Esophagus squamous epithelium (tissue), 5 donors: ENCODE measurements around the gene VAPB. TPM values are rescaled to one million over a fixed set of nuclear protein-coding genes. Genes with fewer than 3 reads are reported as not detected.
"Not testable (repeated sequence)": the region's sequence is repeated elsewhere in the genome, so short reads cannot be mapped to it uniquely, and the experiment has no call there.

Source experiments
- DNase-seq: peaks from one replicate; lab custom pipeline; 2025; lab: John Stamatoyannopoulos, UW
- H3K27ac ChIP-seq, 4 donors: fragments of 200-600 bp; sonication (generic); one replicate each; pipeline ENCODE4 v1.5.1; 2016 to 2019; ENCODE audit warnings: mild to moderate bottlenecking in 1 of 4
- H3K27me3 ChIP-seq, 4 donors: fragments of 200-600 bp; sonication (generic); 1 replicate in 3 of 4; 2 replicates in 1 of 4; pipeline versions ENCODE4 v1.5.1 to v1.6.0; 2017 to 2021; ENCODE audit warnings: antibody characterized with exemption in 1 of 4
- H3K36me3 ChIP-seq, 3 donors: fragments of 200-600 bp; sonication (generic); one replicate each; pipeline ENCODE4 v1.5.1; 2016 to 2019
- H3K4me1 ChIP-seq, 3 donors: fragments of 200-600 bp; sonication (generic); one replicate each; pipeline ENCODE4 v1.5.1; 2017 to 2019
- H3K4me3 ChIP-seq, 4 donors: fragments of 200-600 bp; sonication (generic); 1 replicate in 3 of 4; 2 replicates in 1 of 4; pipeline ENCODE4 v1.5.1; 2016 to 2019; ENCODE audit warnings: mild to moderate bottlenecking in 2 of 4, moderate library complexity in 1 of 4
- H3K9me3 ChIP-seq, 3 donors: fragments of 200-600 bp; sonication (generic); one replicate each; pipeline ENCODE4 v1.5.1; 2016 to 2019
- POLR2A ChIP-seq, 4 donors: fragments of 450-650 bp; IDR thresholded peaks; one replicate each; pipeline ENCODE4 v1.6.1; 2017; ENCODE audit warnings: antibody characterized with exemption in 4 of 4, mild to moderate bottlenecking in 4 of 4, moderate library complexity in 3 of 4
- WGBS, 2 donors: methylation state at CpG; one replicate each; pipeline ENCODE4 v1.1.5; 2018; 5-methylcytosine and 5-hydroxymethylcytosine counted together
- intact Hi-C: fragments of 100-400 bp; cut with DNase I; formaldehyde crosslinking; loops from one replicate; pipeline ENCODE4 v1.15.0; 2022
- total RNA-seq, 4 donors: library from RNA; depleted of rRNA; stranded (reverse); fragments of >200 nt; gene quantifications; one replicate each; pipeline ENCODE4 v1.1.0, GENCODE V29; 2016
- TF ChIP-seq, protein P1 (sequence below), 6 experiments: fragments of 450-650 bp in 4 of 6; fragments of 200-600 bp in 2 of 6; sonication (generic) in 2 of 6; IDR thresholded peaks; one replicate each; pipeline ENCODE4 v1.5.1; 2016 to 2019; ENCODE audit warnings: antibody characterized with exemption in 6 of 6, mild to moderate bottlenecking in 4 of 6, moderate library complexity in 4 of 6
- donor health status: DM: yes; HTN: yes; CAD: no.

The VAPB gene
- total RNA-seq, 4 donors from 2014 or later: 11.5 to 21.2 (median 16.6) TPM

DNA sequence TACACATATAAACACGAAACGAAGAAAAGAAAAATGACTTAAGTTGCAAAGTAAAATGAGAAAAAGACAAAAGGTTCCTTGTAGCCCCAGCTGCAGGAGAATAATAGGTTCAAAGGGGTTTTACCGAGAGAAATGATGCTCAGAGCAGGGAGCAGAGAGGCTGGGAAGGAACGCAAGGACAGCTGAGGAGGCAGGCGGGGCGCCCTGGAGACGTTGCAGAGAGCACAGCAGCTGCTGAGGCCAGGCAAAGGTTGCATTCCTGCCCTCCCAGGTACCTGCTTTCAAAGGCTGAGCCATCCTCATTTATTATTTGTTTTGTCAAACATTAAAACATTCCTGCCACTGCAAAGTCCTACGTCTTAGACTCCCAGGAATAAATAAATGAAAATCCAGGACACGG lies 16.2 kb upstream of the VAPB start:
- DNase-seq: no peak
- no peak for TF ChIP-seq POLR2A (IDR thresholded peaks at IDR 0.05)
- TF ChIP-seq, protein P1, sequence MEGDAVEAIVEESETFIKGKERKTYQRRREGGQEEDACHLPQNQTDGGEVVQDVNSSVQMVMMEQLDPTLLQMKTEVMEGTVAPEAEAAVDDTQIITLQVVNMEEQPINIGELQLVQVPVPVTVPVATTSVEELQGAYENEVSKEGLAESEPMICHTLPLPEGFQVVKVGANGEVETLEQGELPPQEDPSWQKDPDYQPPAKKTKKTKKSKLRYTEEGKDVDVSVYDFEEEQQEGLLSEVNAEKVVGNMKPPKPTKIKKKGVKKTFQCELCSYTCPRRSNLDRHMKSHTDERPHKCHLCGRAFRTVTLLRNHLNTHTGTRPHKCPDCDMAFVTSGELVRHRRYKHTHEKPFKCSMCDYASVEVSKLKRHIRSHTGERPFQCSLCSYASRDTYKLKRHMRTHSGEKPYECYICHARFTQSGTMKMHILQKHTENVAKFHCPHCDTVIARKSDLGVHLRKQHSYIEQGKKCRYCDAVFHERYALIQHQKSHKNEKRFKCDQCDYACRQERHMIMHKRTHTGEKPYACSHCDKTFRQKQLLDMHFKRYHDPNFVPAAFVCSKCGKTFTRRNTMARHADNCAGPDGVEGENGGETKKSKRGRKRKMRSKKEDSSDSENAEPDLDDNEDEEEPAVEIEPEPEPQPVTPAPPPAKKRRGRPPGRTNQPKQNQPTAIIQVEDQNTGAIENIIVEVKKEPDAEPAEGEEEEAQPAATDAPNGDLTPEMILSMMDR (IDR thresholded peaks at IDR 0.05): no peak
- Histone ChIP-seq H3K4me1 (no peaks in the 10 kb centered on the region), H3K36me3 (peaks cover 0 to 15% (median 0%) of the 10 kb centered on the region in 3 donors), H3K4me3 (no peak overlapping the region), H3K27me3 (peaks cover 0 to 5% (median 0%) of the 10 kb centered on the region in 4 donors), H3K9me3 (no peaks in the 10 kb centered on the region), H3K27ac (no peak overlapping the region)
- intact Hi-C loops: no loop called here
- 42 to 51% methylated on average over 9 of the region's 9 CpGs for WGBS, 2 donors

DNA sequence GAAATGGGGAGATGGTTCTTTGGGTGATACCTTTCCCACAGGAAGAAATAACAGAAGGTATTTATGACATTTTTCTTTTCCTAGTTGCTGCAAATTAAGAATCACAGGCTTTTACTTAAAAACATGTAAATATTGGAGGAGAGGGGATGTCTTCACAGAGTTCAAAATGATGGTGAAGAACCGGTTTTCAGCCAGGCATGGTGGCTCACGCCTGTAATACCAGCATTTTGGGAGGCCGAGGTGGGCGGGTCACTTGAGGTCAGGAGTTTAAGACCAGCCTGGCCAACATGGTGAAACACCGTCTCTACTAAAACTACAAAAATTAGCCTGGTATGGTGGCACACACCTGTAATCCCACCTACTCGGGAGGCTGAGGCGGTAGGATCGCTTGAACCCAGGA lies 15.7 kb upstream of the VAPB start:
- peaks cover 0 to 10% (median 0%) of the 10 kb centered on the region in 3 donors for H3K36me3 ChIP-seq
- intact Hi-C loops, H3K4me1 ChIP-seq, H3K4me3 ChIP-seq, DNase-seq, H3K27me3 ChIP-seq, H3K9me3 ChIP-seq, H3K27ac ChIP-seq: not testable (repeated sequence)
- WGBS, 2 donors: 84 to 90% methylated on average over 4 to 8 of the region's 8 CpGs

DNA sequence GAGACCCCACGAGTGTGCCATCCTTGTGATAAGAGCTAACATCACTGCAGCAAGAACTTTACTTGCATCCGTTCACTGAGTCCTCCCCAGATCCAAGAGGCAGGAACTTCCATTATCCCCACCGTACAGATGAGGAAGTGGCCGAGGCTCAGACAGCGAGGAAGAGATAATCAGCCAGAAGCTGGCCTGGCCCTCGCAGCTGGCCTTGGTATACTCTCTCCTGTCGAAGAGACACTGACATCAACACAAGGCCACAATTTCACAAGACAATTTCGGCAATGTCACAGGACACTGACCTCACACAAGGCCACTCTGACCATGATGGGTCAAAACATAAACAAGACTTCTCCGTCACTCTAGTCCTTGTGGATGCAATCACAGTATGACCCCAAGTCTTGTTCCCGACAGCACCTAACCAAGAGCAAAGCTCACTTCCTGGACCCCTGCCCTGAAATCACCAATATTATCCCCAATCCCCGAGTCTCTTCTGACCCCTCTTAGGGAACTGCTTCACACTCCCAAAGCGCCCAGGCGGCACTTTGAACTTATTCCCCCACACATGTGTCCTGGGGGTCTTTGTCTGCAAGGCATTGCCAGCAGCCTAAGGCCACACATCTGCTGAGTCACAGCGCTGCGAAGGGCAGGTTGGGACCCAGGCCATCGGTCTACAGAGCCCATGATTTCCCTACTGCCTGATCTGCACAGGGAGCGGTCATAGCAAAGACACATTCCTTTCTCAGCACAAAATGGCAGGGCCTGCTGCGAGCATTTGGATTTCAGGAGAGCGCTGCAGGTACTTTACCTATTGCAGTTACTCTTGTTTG lies 14.8 kb upstream of the VAPB start:
- Histone ChIP-seq H3K4me1 (no peaks in the 10 kb centered on the region), H3K27ac (no peak overlapping the region), H3K36me3 (peaks cover 0 to 1% (median 0%) of the 10 kb centered on the region in 3 donors), H3K9me3 (no peaks in the 10 kb centered on the region), H3K4me3 (no peak overlapping the region), H3K27me3 (peaks cover 0 to 5% (median 0%) of the 10 kb centered on the region in 4 donors)
- WGBS, 2 donors: 69 to 73% methylated on average over 15 to 18 of the region's 19 CpGs
- DNase-seq: no peak
- intact Hi-C loops: no loop called here
- TF ChIP-seq, protein P1 (IDR thresholded peaks at IDR 0.05): no peak
- TF ChIP-seq POLR2A (IDR thresholded peaks at IDR 0.05): no peak

DNA sequence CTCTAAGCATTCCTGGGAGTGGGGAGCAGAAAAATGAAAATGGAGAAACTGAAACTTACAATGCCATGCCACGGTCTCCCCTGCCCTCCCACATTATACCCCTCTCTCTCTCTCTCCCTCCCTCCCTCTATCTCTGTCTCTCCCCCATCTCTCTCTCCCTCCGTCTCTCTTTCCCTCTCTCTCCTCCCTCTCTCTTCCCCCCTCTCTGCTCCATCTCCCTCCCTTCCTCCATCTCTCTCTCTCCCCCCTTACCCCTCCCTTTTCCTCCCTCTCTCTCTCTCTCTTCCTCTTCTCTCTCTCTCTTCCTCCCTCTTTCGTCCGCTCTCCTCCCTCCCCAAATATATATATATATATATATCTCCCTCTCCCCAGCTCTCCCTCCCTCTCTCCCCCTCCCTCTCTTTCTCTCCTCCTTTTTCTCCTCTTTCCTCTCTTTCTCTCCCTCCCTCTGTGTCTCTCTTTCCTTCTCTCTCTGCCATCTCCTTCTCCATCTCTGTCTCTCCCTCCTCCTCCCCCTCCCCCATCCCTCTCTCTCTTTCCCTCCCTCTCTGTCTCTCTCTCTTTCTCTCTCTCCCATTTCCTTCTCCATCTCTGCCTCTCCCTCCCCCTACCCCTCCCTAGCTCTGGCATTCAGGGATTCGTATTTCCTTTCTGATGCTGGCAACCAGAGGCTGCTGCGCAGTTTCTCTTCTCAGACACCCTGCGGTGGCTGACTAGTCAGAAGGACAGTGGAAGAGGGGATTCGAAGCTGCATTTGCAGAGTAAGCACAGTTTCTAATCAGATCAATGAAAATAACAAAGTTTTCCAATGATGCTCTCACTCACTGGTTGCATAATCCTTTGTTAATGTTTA lies 13.9 kb upstream of the VAPB start:
- H3K9me3 ChIP-seq: no peaks in the 10 kb centered on the region
- no peaks in the 10 kb centered on the region for H3K4me1 ChIP-seq
- TF ChIP-seq, protein P1 (IDR thresholded peaks at IDR 0.05): no peak
- no peak for TF ChIP-seq POLR2A (IDR thresholded peaks at IDR 0.05)
- H3K4me3 ChIP-seq: no peak overlapping the region
- no peak for DNase-seq
- 49 to 52% methylated on average over 8 of the region's 8 CpGs for WGBS, 2 donors
- intact Hi-C loops: no loop called here
- H3K27ac ChIP-seq: no peak overlapping the region
- H3K36me3 ChIP-seq: no peaks in the 10 kb centered on the region
- H3K27me3 ChIP-seq: peaks cover 0 to 5% (median 0%) of the 10 kb centered on the region in 4 donors

DNA sequence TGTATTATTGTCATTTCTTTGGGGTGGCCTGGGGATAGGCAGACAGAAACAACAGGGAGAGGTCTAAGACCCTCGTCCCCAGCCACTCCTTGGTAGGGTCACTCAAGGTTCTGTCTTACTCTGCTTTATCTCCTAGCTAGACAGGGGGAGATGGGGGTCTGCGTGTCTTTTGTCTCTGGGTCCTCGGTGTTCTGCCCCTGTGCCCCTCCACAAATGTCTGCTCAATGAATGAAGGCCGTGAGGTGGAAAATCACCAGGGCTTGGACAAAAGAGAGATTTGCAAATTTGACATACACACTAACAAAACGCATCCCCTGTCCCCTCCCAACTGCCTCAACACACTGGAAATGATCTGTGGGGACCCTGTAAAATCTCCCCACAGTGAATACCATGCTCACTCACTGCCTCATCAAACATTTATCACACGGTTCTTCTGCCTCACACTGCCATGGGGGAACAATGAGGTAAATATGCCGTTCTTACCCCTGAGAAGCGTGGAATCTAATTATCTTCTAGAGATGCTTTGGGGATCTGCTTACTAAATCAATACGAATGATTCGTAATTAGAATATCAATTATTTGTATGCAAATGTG lies 13.2 kb upstream of the VAPB start:
- Histone ChIP-seq H3K4me3 (no peak overlapping the region), H3K9me3 (no peaks in the 10 kb centered on the region), H3K27me3 (peaks cover 0 to 5% (median 0%) of the 10 kb centered on the region in 4 donors), H3K27ac (no peak overlapping the region), H3K36me3 (no peaks in the 10 kb centered on the region), H3K4me1 (no peaks in the 10 kb centered on the region)
- WGBS, 2 donors: 68 to 76% methylated on average over 10 of the region's 10 CpGs
- TF ChIP-seq, protein P1 (IDR thresholded peaks at IDR 0.05): no peak
- TF ChIP-seq POLR2A (IDR thresholded peaks at IDR 0.05): no peak
- DNase-seq: no peak
- intact Hi-C loops: no loop called here
